ENCODE results near the gene SLC4A3. TPM values are rescaled to one million over a fixed set of nuclear protein-coding genes. Genes with fewer than 3 reads are reported as not detected.

SLC4A3 gene
- total RNA-seq, 1 experiment from 2014 or later: 11.6 TPM

DNA sequence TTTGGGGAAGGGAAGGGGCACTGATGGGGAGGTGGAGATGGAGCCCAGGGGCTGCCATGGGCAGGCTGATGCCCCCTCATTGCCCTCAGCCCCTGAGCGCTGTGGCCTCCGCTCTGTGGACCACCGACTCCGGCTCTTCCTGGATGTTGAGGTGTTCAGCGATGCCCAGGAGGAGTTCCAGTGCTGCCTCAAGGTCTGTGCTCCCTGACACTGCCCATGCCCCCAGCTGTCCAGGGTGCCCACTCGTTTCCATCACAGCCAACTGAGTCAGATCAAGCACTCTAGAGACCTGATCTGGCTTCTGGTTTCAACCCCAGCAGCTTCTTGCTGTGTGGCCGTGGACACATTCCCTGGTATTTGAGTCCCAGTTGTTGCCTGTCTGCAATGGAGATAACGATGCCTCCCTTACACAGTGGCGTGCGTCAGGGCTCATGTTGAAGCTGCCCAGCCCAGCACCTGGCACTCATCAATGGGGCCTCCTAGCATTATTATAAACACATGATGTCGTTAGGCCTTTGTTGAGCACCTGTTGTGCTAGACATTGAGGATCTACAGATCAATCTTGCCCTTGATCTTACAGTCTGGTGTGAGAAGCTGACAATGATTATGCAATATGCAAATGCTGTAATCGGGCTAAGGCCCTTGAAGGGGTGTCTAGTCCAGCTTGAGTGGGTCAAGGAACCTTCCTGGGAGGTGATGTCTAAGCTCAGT, 15.4 kb upstream of the SLC4A3 start:
- no peaks in the 10 kb centered on the region for H3K9me2 ChIP-seq (replicated peaks; ENCODE audit: low read length)
- ChIA-PET POLR2A (ENCODE audit: unreplicated experiment) (no interaction called here), CTCF (no interaction called here)
- H3K79me2 ChIP-seq (ENCODE audit: low read length): no peaks in the 10 kb centered on the region
- ATAC-seq: no peak
- H4K20me1 ChIP-seq (ENCODE audit: low read length): no peaks in the 10 kb centered on the region
- no peak overlapping the region for H3K4me3 ChIP-seq (ENCODE audit: low read length)
- H3K9me3 ChIP-seq (ENCODE audit: low read length): no peaks in the 10 kb centered on the region
- H3K27ac ChIP-seq (ENCODE audit: low read length): no peak overlapping the region
- TF ChIP-seq EZH2phosphoT487 (IDR thresholded peaks at IDR 0.05; ENCODE audit: borderline replicate concordance, low read length) (no peak), CTCF (conservative IDR thresholded peaks at IDR 0.05; ENCODE audit: low read depth, low read length) (no peak), EZH2 (IDR thresholded peaks at IDR 0.05; ENCODE audit: low read length, unreplicated experiment) (no peak)
- 0 out of 2 replicates have a peak, but pooled peaks cover 2% of the 10 kb centered on the region for H3K36me3 ChIP-seq (ENCODE audit: low read depth, low read length)
- H3K27me3 ChIP-seq (ENCODE audit: low read length): no peaks in the 10 kb centered on the region
- no peak overlapping the region for H3K4me2 ChIP-seq (ENCODE audit: low read length)
- intact Hi-C loops (cut with micrococcal nuclease): no loop called here
- no peak for DNase-seq
- no TSS peak for BruUV-seq (replicated peaks)
- H3F3A ChIP-seq (ENCODE audit: low read length, unreplicated experiment): no peaks in the 10 kb centered on the region
- no peak overlapping the region for H3K9ac ChIP-seq (ENCODE audit: low read length)
- no peak overlapping the region for H2AFZ ChIP-seq (ENCODE audit: low read length)
- H3K4me1 ChIP-seq (ENCODE audit: insufficient read depth, low read length): no peaks in the 10 kb centered on the region

DNA sequence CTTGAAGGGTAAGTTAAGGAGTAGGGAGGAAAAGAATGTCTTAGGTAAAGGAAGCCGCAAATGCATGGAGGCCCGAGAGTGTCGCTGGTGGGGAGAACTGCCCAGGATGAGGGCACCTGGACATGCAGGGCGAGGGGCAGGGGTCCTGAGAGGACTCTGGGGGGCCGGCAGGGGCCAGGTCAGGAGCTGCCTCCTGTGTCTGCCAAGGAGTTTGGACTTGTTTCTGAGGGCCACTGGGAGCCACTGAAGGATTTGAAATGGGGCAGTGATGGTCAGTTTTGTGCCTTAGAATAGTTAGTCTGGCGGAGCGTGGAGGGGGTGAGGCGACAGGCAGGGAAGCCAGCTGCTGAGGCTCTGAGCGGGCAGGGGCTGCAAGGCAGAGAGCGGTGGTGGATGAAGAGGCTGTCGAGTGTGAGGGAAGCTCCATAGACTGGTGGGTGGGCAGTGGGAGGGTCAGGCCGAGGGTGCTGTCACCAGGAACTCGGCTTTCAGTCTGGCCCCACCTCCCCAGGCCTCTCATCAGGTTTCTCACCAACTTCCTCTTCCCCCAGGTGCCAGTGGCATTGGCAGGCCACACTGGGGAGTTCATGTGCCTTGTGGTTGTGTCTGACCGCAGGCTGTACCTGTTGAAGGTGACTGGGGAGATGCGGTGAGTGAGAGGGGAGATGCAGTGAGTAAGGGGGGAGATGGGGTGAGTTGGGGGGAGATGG, 14.7 kb upstream of the SLC4A3 start:
- Histone ChIP-seq H3K4me2 (ENCODE audit: low read length) (no peak overlapping the region), H3K36me3 (ENCODE audit: low read depth, low read length) (0 out of 2 replicates have a peak, but pooled peaks cover 2% of the 10 kb centered on the region), H3F3A (ENCODE audit: low read length, unreplicated experiment) (no peaks in the 10 kb centered on the region), H2AFZ (ENCODE audit: low read length) (no peak overlapping the region), H3K9ac (ENCODE audit: low read length) (no peak overlapping the region), H3K4me3 (ENCODE audit: low read length) (no peak overlapping the region), H3K9me3 (ENCODE audit: low read length) (no peaks in the 10 kb centered on the region), H4K20me1 (ENCODE audit: low read length) (no peaks in the 10 kb centered on the region), H3K27ac (ENCODE audit: low read length) (no peak overlapping the region), H3K9me2 (replicated peaks; ENCODE audit: low read length) (no peaks in the 10 kb centered on the region), H3K79me2 (ENCODE audit: low read length) (no peaks in the 10 kb centered on the region), H3K27me3 (ENCODE audit: low read length) (no peaks in the 10 kb centered on the region), H3K4me1 (ENCODE audit: insufficient read depth, low read length) (no peaks in the 10 kb centered on the region)
- CTCF ChIA-PET: no interaction called here
- ATAC-seq (no peak), DNase-seq (no peak)
- TF ChIP-seq EZH2 (IDR thresholded peaks at IDR 0.05; ENCODE audit: low read length, unreplicated experiment) (no peak), CTCF (conservative IDR thresholded peaks at IDR 0.05; ENCODE audit: low read depth, low read length) (no peak), EZH2phosphoT487 (IDR thresholded peaks at IDR 0.05; ENCODE audit: borderline replicate concordance, low read length) (no peak)
- no TSS peak for BruUV-seq (replicated peaks)
- intact Hi-C loops (cut with micrococcal nuclease): no loop called here
- POLR2A ChIA-PET (ENCODE audit: unreplicated experiment): no interaction called here
